ENCODE results near the gene DRD4.
A peak's percentile ranks its signal among the peaks of the same experiment; 100 is the strongest.

DRD4 gene

GRCh38 chr11:610146-610801 is 26.8 kb upstream of the DRD4 start:
- no peak for DNase-seq

GRCh38 chr11:611001-611996 is 25.8 kb upstream of the DRD4 start:
- DNase-seq = no peak

- DNase-seq = no peak
Observed at GRCh38 chr11:612201-612960, 24.7 kb upstream of the DRD4 start.

GRCh38 chr11:612961-613300 is 24.1 kb upstream of the DRD4 start:
- DNase-seq = no peak

- peak; percentile 78 for DNase-seq
Observed at GRCh38 chr11:613369-613968, 23.6 kb upstream of the DRD4 start.

GRCh38 chr11:614021-614622 is 22.9 kb upstream of the DRD4 start:
- DNase-seq = no peak

- no peak for DNase-seq
Observed at GRCh38 chr11:614623-615503, 22.2 kb upstream of the DRD4 start.

GRCh38 chr11:615504-616319 is 21.4 kb upstream of the DRD4 start, which contains the start of gene IRF7:
IRF7 (minus strand) TSS chr11:615950; CDS start chr11:615364, 586 bp downstream.
- peak; percentile 79 to 81 for DNase-seq

GRCh38 chr11:616320-617198 is 20.5 kb upstream of the DRD4 start:
- DNase-seq = no peak

- no peak for DNase-seq
Observed at GRCh38 chr11:617199-617911, 19.7 kb upstream of the DRD4 start.

GRCh38 chr11:617912-618682 is 19.0 kb upstream of the DRD4 start:
- DNase-seq = no peak

GRCh38 chr11:618856-619627 is 18.0 kb upstream of the DRD4 start:
- no peak for DNase-seq

GRCh38 chr11:619628-620050 is 17.4 kb upstream of the DRD4 start:
- DNase-seq = no peak

- DNase-seq = no peak
Observed at GRCh38 chr11:620201-620600, 16.9 kb upstream of the DRD4 start.

- no peak for DNase-seq
Observed at GRCh38 chr11:620935-621814, 15.9 kb upstream of the DRD4 start.

GRCh38 chr11:621838-622237 is 15.2 kb upstream of the DRD4 start:
- DNase-seq = no peak
